ENCODE results near the gene DNAJC15. TPM values are rescaled to one million over a fixed set of nuclear protein-coding genes. Genes with fewer than 3 reads are reported as not detected.

Gene DNAJC15
- total and polyA plus RNA-seq, 2 of the 4 experiments (the other 2 are of a cell fraction), result 7.0 to 22.0 TPM

DNA sequence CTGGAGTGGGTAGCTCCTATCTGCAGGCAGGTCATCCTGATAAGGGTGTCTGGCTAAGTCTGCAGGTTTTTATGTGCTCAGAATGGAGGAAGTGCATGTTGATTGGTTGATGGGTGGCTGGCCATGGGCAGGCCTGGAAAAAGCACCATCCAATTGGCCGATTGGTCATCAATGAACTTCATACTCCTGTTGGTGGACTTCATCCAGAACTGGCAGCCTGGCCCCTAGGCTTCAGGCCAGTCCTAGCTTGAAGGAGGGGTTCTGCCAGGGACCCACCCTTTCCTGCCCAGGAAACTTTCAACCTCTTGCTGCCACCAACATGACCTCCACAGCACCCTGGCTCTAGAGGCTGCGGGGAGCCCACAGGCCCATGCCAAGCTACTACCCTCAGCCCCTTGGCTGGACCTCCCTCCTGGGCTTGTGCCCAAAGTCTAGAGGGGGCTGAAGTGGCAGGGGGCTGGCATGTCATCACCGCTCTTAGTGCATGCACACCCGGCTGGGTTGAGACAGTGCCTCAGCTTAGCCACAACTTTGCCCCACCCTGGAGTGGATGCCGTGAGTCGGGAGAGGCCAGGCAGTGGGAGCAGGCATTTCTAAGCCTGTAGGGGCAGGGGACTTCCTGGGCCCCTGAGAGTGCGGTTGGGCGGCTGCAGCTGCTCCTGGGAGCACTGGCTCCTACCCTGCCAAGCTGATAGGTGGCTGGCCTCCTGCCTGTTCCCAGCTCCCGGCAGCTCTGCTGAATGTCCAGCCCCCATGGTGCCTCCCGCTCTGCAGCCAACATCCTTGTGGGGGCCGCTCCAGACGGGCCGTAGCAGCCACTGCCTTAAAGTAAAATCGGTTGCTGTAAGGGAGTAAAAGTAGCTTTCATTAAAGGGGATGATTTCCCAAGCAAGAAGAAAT is 13.2 kb downstream of the DNAJC15 start:
- Histone ChIP-seq H2BK5ac (ENCODE audit: low read depth, low read length, poor library complexity, severe bottlenecking) (no peak overlapping the region), H4K8ac (ENCODE audit: low read depth in 2 of 2, low read length in 2 of 2) (no peak overlapping the region), H2BK20ac (ENCODE audit: low read depth, low read length) (no peak overlapping the region), H3K79me1 (ENCODE audit: low read depth in 1 of 2, low read length in 2 of 2) (peaks cover 29 to 61% of the 10 kb centered on the region in 2 experiments), H3K14ac (replicated peaks; ENCODE audit: low read depth, low read length) (no peak overlapping the region), H3K27me3 (ENCODE audit: control insufficient read depth, insufficient read depth, low read length) (no peaks in the 10 kb centered on the region), H4K91ac (ENCODE audit: insufficient read depth, low read depth, low read length) (no peak overlapping the region), H3K18ac (ENCODE audit: low read depth, low read length) (no peak overlapping the region), H2AK9ac (replicated peaks; ENCODE audit: low read depth, low read length, poor library complexity) (no peak overlapping the region), H4K20me1 (ENCODE audit: insufficient read depth, low read length) (peaks cover 8% of the 10 kb centered on the region; the same call in 1 of the 2 replicates), H3K27ac (ENCODE audit: insufficient read depth, low read length) (no peak overlapping the region), H3K4ac (ENCODE audit: low read depth, low read length) (no peak overlapping the region), H3K9ac (ENCODE audit: low read depth, low read length) (no peak overlapping the region), H3K9me3 (ENCODE audit: control insufficient read depth, insufficient read depth, low read length) (no peaks in the 10 kb centered on the region), H3K4me1 (ENCODE audit: control insufficient read depth, insufficient read depth, low read length) (0 out of 2 replicates have a peak, but pooled peaks cover 1% of the 10 kb centered on the region), H3K23ac (ENCODE audit: low read depth, low read length) (no peak overlapping the region), H2BK120ac (ENCODE audit: low read depth, low read length) (no peak overlapping the region), H3K4me3 (ENCODE audit: insufficient read depth, low read depth, low read length) (no peak overlapping the region), H3K36me3 (ENCODE audit: control insufficient read depth, insufficient read depth, low read length) (peaks cover 6% of the 10 kb centered on the region), H3K56ac (ENCODE audit: extremely low read depth, insufficient read depth, low read length) (no peak overlapping the region), H2AK5ac (ENCODE audit: low read depth, low read length) (no peak overlapping the region), H3K9me1 (ENCODE audit: insufficient read depth, low read length) (peaks cover 3% of the 10 kb centered on the region), H2BK15ac (ENCODE audit: low read depth, low read length) (no peak overlapping the region), H3K4me2 (ENCODE audit: low read depth, low read length) (no peak overlapping the region), H2AFZ (replicated peaks; ENCODE audit: low read length, poor library complexity) (peak overlapping the region; percentile 6), H4K5ac (ENCODE audit: low read depth, low read length) (no peak overlapping the region)
- ChIA-PET CTCF (interaction anchor here (0.7 kb wide), 1 partner anchor 60 kb away, joined by 6 read pairs; no protein-coding TSS in a partner anchor), POLR2A (ENCODE audit: unreplicated experiment) (no interaction called here)
- no TSS peak for BruUV-seq (replicated peaks)
- ATAC-seq (ENCODE audit: low read depth), result no peak; the same call in 1 of the 2 replicates
- dilution Hi-C loops (cut with HindIII; ENCODE audit: low sequenced_read_pairs, unreplicated experiment), result no loop called here
- in situ Hi-C loops (cut with MboI; ENCODE audit: low sequenced_read_pairs), result no loop called here
- no peak for DNase-seq
- intact Hi-C loops (cut with micrococcal nuclease), result no loop called here
- 100% methylated on average over 1 of the region's 14 CpGs; no CpG with 5 or more reads in 1 of the 2 experiments for WGBS, 2 experiments (ENCODE audit: extremely low coverage in 2 of 2, insufficient read length in 1 of 2)
- TF ChIP-seq CEBPB (IDR thresholded peaks at IDR 0.05; ENCODE audit: low read depth, low read length) (no peak), RAD21 (IDR thresholded peaks at IDR 0.05; ENCODE audit: low read length) (no peak), MXI1 (IDR thresholded peaks at IDR 0.05; ENCODE audit: borderline replicate concordance, low read depth, low read length) (no peak), FOS (IDR thresholded peaks at IDR 0.05; ENCODE audit: low read depth, low read length) (no peak), MAZ (IDR thresholded peaks at IDR 0.05; ENCODE audit: borderline replicate concordance, low read depth, low read length) (no peak), RFX5 (IDR thresholded peaks at IDR 0.05; ENCODE audit: low read depth, low read length) (no peak), MAFK (IDR thresholded peaks at IDR 0.05; ENCODE audit: low read depth, low read length) (no peak), POLR2A (IDR thresholded peaks at IDR 0.05; ENCODE audit: low read depth, low read length) (no peak), ELK1 (IDR thresholded peaks at IDR 0.05; ENCODE audit: borderline replicate concordance, low read depth, low read length) (no peak), SMC3 (IDR thresholded peaks at IDR 0.05; ENCODE audit: low read depth, low read length) (no peak), RCOR1 (IDR thresholded peaks at IDR 0.05; ENCODE audit: insufficient replicate concordance, low read length) (no peak), BHLHE40 (IDR thresholded peaks at IDR 0.05; ENCODE audit: low read depth, low read length) (no peak)
- TF ChIP-seq, protein P1, sequence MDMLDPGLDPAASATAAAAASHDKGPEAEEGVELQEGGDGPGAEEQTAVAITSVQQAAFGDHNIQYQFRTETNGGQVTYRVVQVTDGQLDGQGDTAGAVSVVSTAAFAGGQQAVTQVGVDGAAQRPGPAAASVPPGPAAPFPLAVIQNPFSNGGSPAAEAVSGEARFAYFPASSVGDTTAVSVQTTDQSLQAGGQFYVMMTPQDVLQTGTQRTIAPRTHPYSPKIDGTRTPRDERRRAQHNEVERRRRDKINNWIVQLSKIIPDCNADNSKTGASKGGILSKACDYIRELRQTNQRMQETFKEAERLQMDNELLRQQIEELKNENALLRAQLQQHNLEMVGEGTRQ (IDR thresholded peaks at IDR 0.05; ENCODE audit: low read depth, low read length), result no peak
- TF ChIP-seq, protein P2, sequence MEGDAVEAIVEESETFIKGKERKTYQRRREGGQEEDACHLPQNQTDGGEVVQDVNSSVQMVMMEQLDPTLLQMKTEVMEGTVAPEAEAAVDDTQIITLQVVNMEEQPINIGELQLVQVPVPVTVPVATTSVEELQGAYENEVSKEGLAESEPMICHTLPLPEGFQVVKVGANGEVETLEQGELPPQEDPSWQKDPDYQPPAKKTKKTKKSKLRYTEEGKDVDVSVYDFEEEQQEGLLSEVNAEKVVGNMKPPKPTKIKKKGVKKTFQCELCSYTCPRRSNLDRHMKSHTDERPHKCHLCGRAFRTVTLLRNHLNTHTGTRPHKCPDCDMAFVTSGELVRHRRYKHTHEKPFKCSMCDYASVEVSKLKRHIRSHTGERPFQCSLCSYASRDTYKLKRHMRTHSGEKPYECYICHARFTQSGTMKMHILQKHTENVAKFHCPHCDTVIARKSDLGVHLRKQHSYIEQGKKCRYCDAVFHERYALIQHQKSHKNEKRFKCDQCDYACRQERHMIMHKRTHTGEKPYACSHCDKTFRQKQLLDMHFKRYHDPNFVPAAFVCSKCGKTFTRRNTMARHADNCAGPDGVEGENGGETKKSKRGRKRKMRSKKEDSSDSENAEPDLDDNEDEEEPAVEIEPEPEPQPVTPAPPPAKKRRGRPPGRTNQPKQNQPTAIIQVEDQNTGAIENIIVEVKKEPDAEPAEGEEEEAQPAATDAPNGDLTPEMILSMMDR (conservative IDR thresholded peaks at IDR 0.05; ENCODE audit: low read depth, low read length), result no peak
